Stomach (tissue), 9 donors: Measurements from ENCODE around the gene ANO1. TPM values are rescaled to one million over a fixed set of nuclear protein-coding genes. Genes with fewer than 3 reads are reported as not detected.

ENCODE experiments used
- DNase-seq, 2 donors: peaks; one replicate each; pipeline versions ENCODE4 v3.0.0 to v3.0.0-alpha.2; 2013 to 2019
- H3K27ac ChIP-seq, 5 donors: fragments of 200-600 bp in 4 of 5; sonication (generic) in 4 of 5; one replicate each; pipeline ENCODE4 v1.5.1; 2013 to 2019; ENCODE audit warnings: mild to moderate bottlenecking in 1 of 5, moderate library complexity in 1 of 5
- H3K27me3 ChIP-seq, 3 donors: fragments of 200-600 bp; sonication (generic); one replicate each; pipeline ENCODE4 v1.5.1; 2017 to 2019; ENCODE audit warnings: mixed run types in 1 of 3
- H3K36me3 ChIP-seq, 4 donors: fragments of 200-600 bp; sonication (generic); 1 replicate in 3 of 4; 2 replicates in 1 of 4; pipeline ENCODE4 v1.5.1; 2016 to 2019
- H3K4me1 ChIP-seq, 4 donors: fragments of 200-600 bp; sonication (generic); one replicate each; pipeline ENCODE4 v1.5.1; 2016 to 2019
- H3K4me3 ChIP-seq, 4 donors: fragments of 200-600 bp; sonication (generic) in 3 of 4; one replicate each; pipeline ENCODE4 v1.5.1; 2016 to 2019; ENCODE audit warnings: mild to moderate bottlenecking in 1 of 4
- H3K9me3 ChIP-seq, 4 donors: fragments of 200-600 bp; sonication (generic); one replicate each; pipeline ENCODE4 v1.5.1; 2016 to 2019
- CTCF ChIP-seq, 7 experiments: fragments of 450-650 bp in 4 of 7; fragments of 200-600 bp in 3 of 7; sonication (generic) in 3 of 7; IDR thresholded peaks; one replicate each; pipeline ENCODE4 v1.5.1; 2016 to 2019; ENCODE audit warnings: antibody characterized with exemption in 7 of 7, control low read depth in 2 of 7, mild to moderate bottlenecking in 1 of 7
- EP300 ChIP-seq: sonication (generic); formaldehyde crosslinking; IDR thresholded peaks from one replicate; pipeline ENCODE4 v1.6.1; 2017; ENCODE audit warnings: antibody characterized with exemption
- POLR2A ChIP-seq, 4 donors: fragments of 450-650 bp; IDR thresholded peaks; one replicate each; pipeline ENCODE4 v1.6.1; 2016; ENCODE audit warnings: antibody characterized with exemption in 4 of 4, control low read depth in 2 of 4, mild to moderate bottlenecking in 1 of 4, moderate library complexity in 1 of 4
- POLR2AphosphoS5 ChIP-seq, 3 donors: sonication (generic); formaldehyde crosslinking; IDR thresholded peaks; one replicate each; pipeline ENCODE4 v1.6.1; 2016; ENCODE audit warnings: antibody characterized with exemption in 3 of 3
- WGBS, 5 donors: extraction: QIAGEN DNeasy Blood & Tissue Kit in 3 of 5; methylation state at CpG; one replicate each; pipeline versions ENCODE4 v1.1.5 to v1.1.7; 2013 to 2018; 5-methylcytosine and 5-hydroxymethylcytosine counted together
- intact Hi-C: fragments of 100-400 bp; cut with DNase I; formaldehyde crosslinking; loops from one replicate; pipeline ENCODE4 v1.15.1; 2023; ENCODE audit warnings: low total_unique reads
- polyA plus RNA-seq, 3 donors: library from polyadenylated mRNA; stranded (reverse); fragments of 200-250 nt; gene quantifications; one replicate each; pipeline ENCODE4 v1.2.3, GENCODE V29; 2013
- total RNA-seq, 5 donors: library from RNA; depleted of rRNA; stranded (reverse); fragments of >200 nt; gene quantifications; one replicate each; pipeline versions ENCODE4 v1.1.0 to v1.2.3, GENCODE V29; 2014 to 2016
- donor health status: healthy with polysubstance abuse.
- donor health status: Bipolar disorder and iron deficiency.
- donor health status: healthy.

The ANO1 gene
- total and polyA plus RNA-seq, 8 donors: 1.8 to 69.6 (median 12.9) TPM

- intact Hi-C loops: no loop called here
- H3K27me3 ChIP-seq: peaks cover 0 to 92% (median 15%) of the 10 kb centered on the region in 3 donors
- H3K9me3 ChIP-seq: no peaks in the 10 kb centered on the region
- peaks cover 0 to 14% (median 4%) of the 10 kb centered on the region in 4 donors for H3K4me1 ChIP-seq
- H3K36me3 ChIP-seq: no peaks in the 10 kb centered on the region
- no peak for TF ChIP-seq POLR2AphosphoS5 (IDR thresholded peaks at IDR 0.05)
- TF ChIP-seq EP300: no peak
- TF ChIP-seq CTCF (IDR thresholded peaks at IDR 0.05): no peak
- TF ChIP-seq POLR2A (IDR thresholded peaks at IDR 0.05): no peak
- H3K4me3 ChIP-seq: no peak overlapping the region
- no peak overlapping the region for H3K27ac ChIP-seq
- peak in 1 of 2 donors; percentile 65 for DNase-seq
- WGBS, 5 donors: 56 to 62% (median 59%) methylated on average over 22 of the region's 22 CpGs
Observed at GRCh38 chr11:70073871-70074371, 4.2 kb upstream of the ANO1 start.

- Histone ChIP-seq H3K4me3 (no peak overlapping the region), H3K36me3 (no peaks in the 10 kb centered on the region), H3K27me3 (peaks cover 0 to 92% (median 21%) of the 10 kb centered on the region in 3 donors), H3K4me1 (peaks cover 0 to 15% (median 7%) of the 10 kb centered on the region in 4 donors), H3K9me3 (no peaks in the 10 kb centered on the region), H3K27ac (no peak overlapping the region)
- no peak for TF ChIP-seq CTCF (IDR thresholded peaks at IDR 0.05)
- TF ChIP-seq POLR2A (IDR thresholded peaks at IDR 0.05): no peak
- no peak for TF ChIP-seq EP300
- no peak for TF ChIP-seq POLR2AphosphoS5 (IDR thresholded peaks at IDR 0.05)
- no peak for DNase-seq
- intact Hi-C loops: no loop called here
- 89 to 95% (median 94%) methylated on average over 8 of the region's 8 CpGs for WGBS, 5 donors
Observed at GRCh38 chr11:70074746-70075145, 3.4 kb upstream of the ANO1 start.

GRCh38 chr11:70075836-70076235 is 2.3 kb upstream of the ANO1 start:
- Histone ChIP-seq H3K27me3 (peaks cover 0 to 92% (median 21%) of the 10 kb centered on the region in 3 donors), H3K27ac (no peak overlapping the region), H3K36me3 (no peaks in the 10 kb centered on the region), H3K4me3 (no peak overlapping the region), H3K9me3 (no peaks in the 10 kb centered on the region), H3K4me1 (peaks cover 0 to 15% (median 11%) of the 10 kb centered on the region in 4 donors)
- intact Hi-C loops: no loop called here
- WGBS, 5 donors: 88 to 92% (median 89%) methylated on average over 8 of the region's 8 CpGs
- no peak for DNase-seq
- no peak for TF ChIP-seq POLR2A (IDR thresholded peaks at IDR 0.05)

GRCh38 chr11:70076461-70076931 is 1.6 kb upstream of the ANO1 start:
- intact Hi-C loops: no loop called here
- 60 to 70% (median 68%) methylated on average over 6 of the region's 6 CpGs for WGBS, 5 donors
- peaks cover 0 to 87% (median 21%) of the 10 kb centered on the region in 3 donors for H3K27me3 ChIP-seq

More at GRCh38 chr11:70076461-70076931, 1.6 kb upstream of the ANO1 start:
- peaks cover 0 to 15% (median 11%) of the 10 kb centered on the region in 4 donors for H3K4me1 ChIP-seq
- no peak overlapping the region for H3K27ac ChIP-seq
- no peaks in the 10 kb centered on the region for H3K36me3 ChIP-seq
- H3K4me3 ChIP-seq: no peak overlapping the region
- DNase-seq: no peak
- TF ChIP-seq POLR2AphosphoS5 (IDR thresholded peaks at IDR 0.05): no peak
- no peak for TF ChIP-seq CTCF (IDR thresholded peaks at IDR 0.05)
- TF ChIP-seq EP300: no peak
- no peak for TF ChIP-seq POLR2A (IDR thresholded peaks at IDR 0.05)
- H3K9me3 ChIP-seq: no peaks in the 10 kb centered on the region
